HepG2 (cell line): ENCODE data around the gene GRB10. TPM values are rescaled to one million over a fixed set of nuclear protein-coding genes. Genes with fewer than 3 reads are reported as not detected.

Source experiments
- ATAC-seq: fragments of 200-7000 bp; cut with Tn5 transposase; 3 replicates; pipeline ENCODE4 v1.9.1; 2020; ENCODE audit warnings: mild to moderate bottlenecking, moderate library complexity
- BruUV-seq: library from RNA; stranded (reverse); fragments of 400-500 nt; replicated peaks from 2 replicates; lab custom pipeline; 2021; lab: Mats Ljungman, UMichigan
- CTCF ChIA-PET: fragments of 300-600 bp; formaldehyde crosslinking; extraction: SDS; loops from one replicate; lab custom pipeline; 2021; ENCODE audit warnings: low total read pairs, inconsistent platforms, low intra/inter-chr PET ratio; lab: Yijun Ruan, JAX
- POLR2A ChIA-PET: fragments of 350-600 bp; sonication (Branson Sonifier 250); formaldehyde crosslinking; loops from one replicate; lab custom pipeline; 2020; ENCODE audit warnings: antibody characterized with exemption, inconsistent platforms; lab: Yijun Ruan, JAX
- DNase-seq: peaks from one replicate; pipeline ENCODE4 v3.0.0-alpha.2; 2015; ENCODE audit warnings: low spot score
- FAIRE-seq: peaks from 3 replicates; lab custom pipeline; 2011; peaks lifted over from hg19 to GRCh38; lab: Jason Lieb, UNC
- H2AFZ ChIP-seq: one replicate; pipeline ENCODE4 v1.6.1; 2011; ENCODE audit warnings: low read length, inconsistent platforms
- H3K27ac ChIP-seq: fragments of 300-600 bp; 3 replicates; pipeline ENCODE4 v1.8.0; 2011; ENCODE audit warnings: mixed run types, mild to moderate bottlenecking, mixed read lengths, low read length, inconsistent platforms; ENCODE audit not compliant: insufficient read depth; ENCODE audit errors: extremely low read length
- H3K27me3 ChIP-seq, 2 experiments: fragments of 200-600 bp in 1 of 2; 2 replicates in 1 of 2; 3 replicates in 1 of 2; pipeline versions ENCODE4 v1.6.0 to v1.8.0; 2011; ENCODE audit warnings: low read length in 2 of 2, mild to moderate bottlenecking in 2 of 2, moderate library complexity in 2 of 2, inconsistent platforms in 1 of 2; ENCODE audit not compliant: insufficient read depth in 2 of 2, control insufficient read depth in 1 of 2
- H3K36me3 ChIP-seq, 2 experiments: fragments of 200-600 bp in 1 of 2; replicated peaks in 1 of 2; 2 replicates in 1 of 2; 3 replicates in 1 of 2; pipeline versions ENCODE4 v1.5.1 to v1.8.0; 2011; ENCODE audit warnings: low read length in 2 of 2, inconsistent platforms in 1 of 2; ENCODE audit not compliant: insufficient read depth in 2 of 2, control insufficient read depth in 1 of 2
- H3K4me1 ChIP-seq: 2 replicates; pipeline ENCODE4 v1.5.1; 2012; ENCODE audit warnings: low read length, inconsistent platforms; ENCODE audit not compliant: insufficient read depth
- H3K4me2 ChIP-seq: 2 replicates; pipeline ENCODE4 v1.6.0; 2011; ENCODE audit warnings: low read depth, low read length, inconsistent platforms
- H3K4me3 ChIP-seq, 3 experiments: fragments of 200-600 bp in 1 of 3; sonication (generic), shearing (Covaris generic) in 1 of 3; replicated peaks in 1 of 3; 2 replicates each; pipeline ENCODE4 v1.5.1; 2011 to 2016; ENCODE audit warnings: low read length in 3 of 3, inconsistent platforms in 2 of 3, low read depth in 2 of 3, mild to moderate bottlenecking in 2 of 3, control low read depth in 1 of 3, mixed read lengths in 1 of 3; ENCODE audit not compliant: insufficient read depth in 1 of 3
- H3K79me2 ChIP-seq: one replicate; pipeline ENCODE4 v1.6.1; 2011; ENCODE audit warnings: low read length, inconsistent platforms; ENCODE audit not compliant: insufficient read depth
- H3K9ac ChIP-seq: 2 replicates; pipeline ENCODE4 v1.6.0; 2011; ENCODE audit warnings: mild to moderate bottlenecking, low read depth, low read length, inconsistent platforms; ENCODE audit not compliant: insufficient read depth
- H3K9me3 ChIP-seq: 2 replicates; pipeline ENCODE4 v1.5.1; 2012; ENCODE audit warnings: mild to moderate bottlenecking, low read length
- H4K20me1 ChIP-seq: 2 replicates; pipeline ENCODE4 v1.6.0; 2011; ENCODE audit warnings: inconsistent platforms, mild to moderate bottlenecking, low read length, moderate library complexity; ENCODE audit not compliant: insufficient read depth
- CC2D1A ChIP-seq: sonication (generic); formaldehyde crosslinking; IDR thresholded peaks from 2 replicates; pipeline ENCODE4 v1.8.1; 2023; ENCODE audit warnings: mild to moderate bottlenecking, missing genetic modification reagents
- FOXP1 ChIP-seq, 2 experiments: fragments of 450-650 bp in 1 of 2; IDR thresholded peaks; 2 replicates each; pipeline ENCODE4 v1.6.1; 2017 to 2018; ENCODE audit warnings: antibody characterized with exemption in 1 of 2
- GTF3A ChIP-seq: sonication (generic); formaldehyde crosslinking; conservative IDR thresholded peaks from 2 replicates; pipeline ENCODE4 v1.4.0; 2020; ENCODE audit warnings: mild to moderate bottlenecking, missing genetic modification reagents
- REPIN1 ChIP-seq: sonication (generic); formaldehyde crosslinking; IDR thresholded peaks from 2 replicates; pipeline ENCODE4 v1.8.0; 2022; ENCODE audit warnings: missing genetic modification reagents, low read depth, mild to moderate bottlenecking, borderline replicate concordance
- SNAPC4 ChIP-seq: sonication (generic); formaldehyde crosslinking; IDR thresholded peaks from 2 replicates; pipeline ENCODE4 v1.4.0; 2020; ENCODE audit warnings: mild to moderate bottlenecking, missing genetic modification reagents
- TIGD3 ChIP-seq: sonication (generic); formaldehyde crosslinking; IDR thresholded peaks from 2 replicates; pipeline ENCODE4 v1.5.1; 2020; ENCODE audit warnings: mild to moderate bottlenecking, missing genetic modification reagents, borderline replicate concordance
- ZNF296 ChIP-seq: sonication (generic); formaldehyde crosslinking; conservative IDR thresholded peaks from 2 replicates; pipeline ENCODE4 v1.5.0; 2020; ENCODE audit warnings: mild to moderate bottlenecking, missing genetic modification reagents
- ZNF782 ChIP-seq: sonication (generic); formaldehyde crosslinking; IDR thresholded peaks from 2 replicates; pipeline ENCODE4 v1.4.0; 2020; ENCODE audit warnings: missing genetic modification reagents, mild to moderate bottlenecking, borderline replicate concordance
- WGBS: methylation state at CpG from one replicate; pipeline ENCODE4 v1.1.6; 2017; ENCODE audit warnings: low lambda C conversion rate; 5-methylcytosine and 5-hydroxymethylcytosine counted together
- in situ Hi-C: cut with HindIII; loops from 2 replicates; pipeline ENCODE4 v1.10.0; 2017; ENCODE audit warnings: low pct_unique_long_range_greater_than_20kb; ENCODE audit not compliant: extremely low pct_ligation_motif_present
- intact Hi-C: fragments of 100-400 bp; cut with micrococcal nuclease; formaldehyde crosslinking; loops from one replicate; pipeline ENCODE4 v1.10.0; 2022; ENCODE audit not compliant: unreplicated experiment
- polyA plus RNA-seq, 8 experiments: library from polyadenylated mRNA; depleted of rRNA in 3 of 8; stranded (reverse) in 7 of 8; unstranded in 1 of 8; fragments of >200 nt; fragmentation: Illumina TruSeq in 4 of 8; extraction: Trizol in 4 of 8; gene quantifications; 2 replicates each; pipeline versions ENCODE4 v1.2.1 to v1.2.3, GENCODE V29; 2011 to 2016; ENCODE audit warnings: low read depth in 4 of 8, missing spikeins in 1 of 8, mixed read lengths in 1 of 8; ENCODE audit not compliant: insufficient read depth in 1 of 8
- total RNA-seq, 5 experiments: library from RNA; depleted of rRNA; stranded (reverse); fragments of >200 nt; fragmentation: Illumina TruSeq; extraction: Trizol; gene quantifications; 2 replicates each; pipeline ENCODE4 v1.2.3, GENCODE V29; 2016; ENCODE audit warnings: low read depth in 1 of 5

The GRB10 gene
- total and polyA plus RNA-seq, 2 of the 13 experiments (the other 11 are each of a cell fraction or from before 2014, with no cell fraction given), result 4.0 to 6.8 TPM

GRCh38 chr7:50711271-50712175, 71.2 kb downstream of the GRB10 start:
- Histone ChIP-seq H3K79me2 (no peaks in the 10 kb centered on the region), H3K9ac (no peak overlapping the region), H3K27ac (no peak overlapping the region), H4K20me1 (no peaks in the 10 kb centered on the region), H3K9me3 (no peaks in the 10 kb centered on the region), H3K27me3 (no peaks in the 10 kb centered on the region), H2AFZ (no peak overlapping the region), H3K4me3 (no peak overlapping the region), H3K36me3 (no peaks in the 10 kb centered on the region), H3K4me1 (peaks cover 1% of the 10 kb centered on the region; the same call in 1 of the 2 replicates), H3K4me2 (no peak overlapping the region)
- in situ Hi-C loops, result no loop called here
- intact Hi-C loops, result no loop called here
- ChIA-PET POLR2A (no interaction called here), CTCF (no interaction called here)
- ATAC-seq (no peak), FAIRE-seq (no peak), DNase-seq (no peak)
- 83% methylated on average over 14 of the region's 14 CpGs for WGBS
- no TSS peak for BruUV-seq
- TF ChIP-seq ZNF296 (CRISPR knock-in tag), result no peak
- no peak for TF ChIP-seq CC2D1A (CRISPR knock-in tag)
- TF ChIP-seq FOXP1 (IDR thresholded peaks at IDR 0.05), result no peak
- no peak for TF ChIP-seq FOXP1 (CRISPR knock-in tag; IDR thresholded peaks at IDR 0.05)
- TF ChIP-seq GTF3A (CRISPR knock-in tag), result no peak
- no peak for TF ChIP-seq ZNF782 (CRISPR knock-in tag)
- no peak for TF ChIP-seq SNAPC4 (CRISPR knock-in tag)
- TF ChIP-seq TIGD3, result no peak
- TF ChIP-seq REPIN1, result no peak
